PFSK-1 (cell line): ENCODE data around the gene VGF.

Experiments used
- FOXP2 ChIP-seq: optimal IDR thresholded peaks from 2 replicates; pipeline ENCODE3; 2011; ENCODE audit warnings: borderline replicate concordance, control low read depth, inconsistent platforms; ENCODE audit not compliant: insufficient read depth; ENCODE audit errors: extremely low read length, extremely low read depth
- POLR2AphosphoS5 ChIP-seq: IDR thresholded peaks from 2 replicates; pipeline ENCODE4 v1.6.1; 2012; ENCODE audit warnings: low read depth, mild to moderate bottlenecking, control low read depth, low read length, moderate library complexity
- REST ChIP-seq, 2 experiments: IDR thresholded peaks; 2 replicates each; pipeline versions ENCODE4 v1.6.1 to v1.8.0; 2011 to 2012; ENCODE audit warnings: low read depth in 2 of 2, low read length in 2 of 2, control low read depth in 1 of 2, inconsistent platforms in 1 of 2, mild to moderate bottlenecking in 1 of 2, moderate library complexity in 1 of 2; ENCODE audit not compliant: insufficient read depth in 1 of 2
- SIN3A ChIP-seq: IDR thresholded peaks from 2 replicates; pipeline ENCODE4 v1.6.1; 2012; ENCODE audit warnings: mild to moderate bottlenecking, low read length, moderate library complexity, borderline replicate concordance; ENCODE audit not compliant: insufficient read depth
- TAF1 ChIP-seq: IDR thresholded peaks from 2 replicates; pipeline ENCODE4 v1.6.1; 2012; ENCODE audit warnings: low read length, control low read depth, borderline replicate concordance; ENCODE audit not compliant: insufficient read depth

The VGF gene

GRCh38 chr7:101206665-101207042 lies 41.3 kb upstream of the VGF start:
- no peak for TF ChIP-seq TAF1
- no peak for TF ChIP-seq REST (IDR thresholded peaks at IDR 0.05; ENCODE audit: insufficient read depth in 1 of 2, low read depth in 2 of 2, low read length in 2 of 2)
- no peak for TF ChIP-seq SIN3A
- no peak for TF ChIP-seq FOXP2
- TF ChIP-seq POLR2AphosphoS5 = no peak

GRCh38 chr7:101205901-101206664 lies 40.7 kb upstream of the VGF start:
- TF ChIP-seq FOXP2 (no peak), POLR2AphosphoS5 (no peak), REST (IDR thresholded peaks at IDR 0.05; ENCODE audit: insufficient read depth in 1 of 2, low read depth in 2 of 2, low read length in 2 of 2) (no peak), TAF1 (no peak), SIN3A (no peak)

GRCh38 chr7:101202603-101202918 lies 37.2 kb upstream of the VGF start:
- TF ChIP-seq POLR2AphosphoS5 = no peak
- TF ChIP-seq FOXP2 = no peak
- no peak for TF ChIP-seq SIN3A
- no peak for TF ChIP-seq REST (IDR thresholded peaks at IDR 0.05; ENCODE audit: insufficient read depth in 1 of 2, low read depth in 2 of 2, low read length in 2 of 2)
- no peak for TF ChIP-seq TAF1

GRCh38 chr7:101201695-101202602 lies 36.6 kb upstream of the VGF start:
- no peak for TF ChIP-seq POLR2AphosphoS5
- TF ChIP-seq SIN3A = no peak
- no peak for TF ChIP-seq REST (IDR thresholded peaks at IDR 0.05; ENCODE audit: insufficient read depth in 1 of 2, low read depth in 2 of 2, low read length in 2 of 2)
- no peak for TF ChIP-seq FOXP2
- TF ChIP-seq TAF1 = no peak
